Measurements from ENCODE around the gene HLA-DRB1.

- TF ChIP-seq YY1 (IDR thresholded peaks at IDR 0.05; ENCODE audit: insufficient read depth, insufficient read length) (no peak), ZNF274 (IDR thresholded peaks at IDR 0.05; ENCODE audit: low read depth, low read length) (no peak), SUZ12 (IDR thresholded peaks at IDR 0.05; ENCODE audit: extremely low read depth, insufficient read depth, insufficient read length) (no peak)
Measured at GRCh38 chr6:32603222-32603621, 13.6 kb upstream of the HLA-DRB1 start.
